Astrocyte (in vitro differentiated cells and primary cell): ENCODE measurements around the gene ANKLE1. TPM values are rescaled to one million over a fixed set of nuclear protein-coding genes. Genes with fewer than 3 reads are reported as not detected.

Experiments
- DNase-seq: peaks from one replicate; pipeline ENCODE4 v3.0.0-alpha.2; 2010; ENCODE audit warnings: low read depth
- FAIRE-seq: peaks from 2 replicates; lab custom pipeline; 2011; peaks lifted over from hg19 to GRCh38; lab: Jason Lieb, UNC
- H2AFZ ChIP-seq: 2 replicates; pipeline ENCODE4 v1.6.0; 2012; ENCODE audit warnings: low read depth, low read length, inconsistent platforms
- H3K27ac ChIP-seq: 2 replicates; pipeline ENCODE4 v1.5.1; 2011; ENCODE audit warnings: low read depth, low read length, inconsistent platforms
- H3K27me3 ChIP-seq: 2 replicates; pipeline ENCODE4 v1.6.0; 2011; ENCODE audit warnings: low read length, inconsistent platforms; ENCODE audit not compliant: insufficient read depth
- H3K36me3 ChIP-seq: 2 replicates; pipeline ENCODE4 v1.5.1; 2011; ENCODE audit warnings: low read length, inconsistent platforms; ENCODE audit not compliant: insufficient read depth
- H3K4me1 ChIP-seq: 2 replicates; pipeline ENCODE4 v1.5.1; 2011; ENCODE audit warnings: low read length, inconsistent platforms; ENCODE audit not compliant: insufficient read depth
- H3K4me2 ChIP-seq: 2 replicates; pipeline ENCODE4 v1.6.0; 2012; ENCODE audit warnings: low read length, inconsistent platforms
- H3K4me3 ChIP-seq: 2 replicates; pipeline ENCODE4 v1.5.1; 2011; ENCODE audit warnings: low read depth, mild to moderate bottlenecking, low read length, inconsistent platforms; ENCODE audit not compliant: insufficient read depth
- H3K79me2 ChIP-seq: 2 replicates; pipeline ENCODE4 v1.6.0; 2012; ENCODE audit warnings: mild to moderate bottlenecking, low read length, inconsistent platforms; ENCODE audit not compliant: insufficient read depth
- H3K9ac ChIP-seq: 2 replicates; pipeline ENCODE4 v1.6.0; 2012; ENCODE audit warnings: mild to moderate bottlenecking, low read length, inconsistent platforms
- H3K9me3 ChIP-seq: 2 replicates; pipeline ENCODE4 v1.5.1; 2012; ENCODE audit warnings: low read depth, mild to moderate bottlenecking, low read length, inconsistent platforms; ENCODE audit not compliant: insufficient read depth
- H4K20me1 ChIP-seq: 2 replicates; pipeline ENCODE4 v1.6.0; 2012; ENCODE audit warnings: low read length, inconsistent platforms; ENCODE audit not compliant: insufficient read depth
- H3K27ac Mint-ChIP-seq: one replicate; pipeline ENCODE4 v1.8.0; 2021; ENCODE audit warnings: mild to moderate bottlenecking, mixed read lengths; ENCODE audit not compliant: unreplicated experiment
- H3K27me3 Mint-ChIP-seq: one replicate; pipeline ENCODE4 v1.8.0; 2021; ENCODE audit warnings: low read depth, mixed read lengths; ENCODE audit not compliant: unreplicated experiment
- H3K36me3 Mint-ChIP-seq: one replicate; pipeline ENCODE4 v1.8.0; 2021; ENCODE audit warnings: low read depth, mixed read lengths; ENCODE audit not compliant: unreplicated experiment
- H3K4me1 Mint-ChIP-seq: one replicate; pipeline ENCODE4 v1.8.0; 2021; ENCODE audit warnings: low read depth, mixed read lengths; ENCODE audit not compliant: unreplicated experiment
- H3K4me3 Mint-ChIP-seq: one replicate; pipeline ENCODE4 v1.8.0; 2021; ENCODE audit warnings: mild to moderate bottlenecking, moderate library complexity, mixed read lengths; ENCODE audit not compliant: unreplicated experiment
- H3K9me3 Mint-ChIP-seq: one replicate; pipeline ENCODE4 v1.8.0; 2021; ENCODE audit warnings: mild to moderate bottlenecking, mixed read lengths; ENCODE audit not compliant: unreplicated experiment
- CTCF ChIP-seq: IDR thresholded peaks from 2 replicates; pipeline ENCODE4 v1.5.1; 2011; ENCODE audit warnings: low read depth, mild to moderate bottlenecking, inconsistent platforms, low read length, moderate library complexity; ENCODE audit not compliant: insufficient read depth
- EZH2 ChIP-seq: IDR thresholded peaks from 2 replicates; pipeline ENCODE4 v1.6.1; 2012; ENCODE audit warnings: mild to moderate bottlenecking, low read length, inconsistent platforms; ENCODE audit not compliant: insufficient read depth
- total RNA-seq: library from RNA; stranded (reverse); gene quantifications from 2 replicates; pipeline ENCODE4 v1.2.1, GENCODE V29; 2021

The ANKLE1 gene
- total RNA-seq, 1 donor from 2014 or later = 1.8 TPM

- peaks cover 7% of the 10 kb centered on the region for H3K79me2 ChIP-seq
- no peak for TF ChIP-seq EZH2
- TF ChIP-seq CTCF = no peak
- DNase-seq (no peak), FAIRE-seq (no peak)
- H3K4me1 Mint-ChIP-seq = peaks cover 1% of the 10 kb centered on the region
- no peak overlapping the region for H3K27ac Mint-ChIP-seq
- H3K36me3 Mint-ChIP-seq = peaks cover 2% of the 10 kb centered on the region
- H3K4me2 ChIP-seq = peak overlapping the region; percentile 87
- H3K9me3 ChIP-seq = no peaks in the 10 kb centered on the region
- no peaks in the 10 kb centered on the region for H3K27me3 ChIP-seq
- peak overlapping the region; percentile 57 for H3K4me3 ChIP-seq
- H3K9ac ChIP-seq = peak overlapping the region; percentile 75
- peaks cover 3% of the 10 kb centered on the region for H4K20me1 ChIP-seq
- no peaks in the 10 kb centered on the region for H3K27me3 Mint-ChIP-seq
- no peaks in the 10 kb centered on the region for H3K9me3 Mint-ChIP-seq
- peaks cover 12% of the 10 kb centered on the region for H3K4me1 ChIP-seq
- no peaks in the 10 kb centered on the region for H3K36me3 ChIP-seq
- peak overlapping the region; percentile 78 for H3K4me3 Mint-ChIP-seq
- no peak overlapping the region for H3K27ac ChIP-seq
- H2AFZ ChIP-seq = peak overlapping the region; percentile 67
Measured at GRCh38 chr19:17302391-17303166, 20.9 kb downstream of the ANKLE1 start.

GRCh38 chr19:17303167-17303939 lies 21.7 kb downstream of the ANKLE1 start, which contains the start of gene ABHD8:
Gene ABHD8, minus strand, starts transcription at chr19:17303425. Its CDS starts 1,809 bp downstream, at chr19:17301616.
- peak; percentile 81 for DNase-seq
- peaks cover 3% of the 10 kb centered on the region for H4K20me1 ChIP-seq
- H3K27ac ChIP-seq = no peak within 1 kb of the TSS
- no peaks in the 10 kb centered on the region for H3K9me3 ChIP-seq
- peak within 1 kb of the TSS; percentile 75 for H3K9ac ChIP-seq
- FAIRE-seq = no peak
- TF ChIP-seq EZH2 = no peak
- no peak for TF ChIP-seq CTCF
- H3K79me2 ChIP-seq = peaks cover 7% of the 10 kb centered on the region
- Mint-ChIP-seq H3K36me3 (peaks cover 2% of the 10 kb centered on the region), H3K9me3 (no peaks in the 10 kb centered on the region), H3K4me1 (peaks cover 1% of the 10 kb centered on the region), H3K27me3 (no peaks in the 10 kb centered on the region), H3K4me3 (peak within 1 kb of the TSS; percentile 78), H3K27ac (no peak within 1 kb of the TSS)
- H3K4me3 ChIP-seq = peak within 1 kb of the TSS; percentile 57
- no peaks in the 10 kb centered on the region for H3K27me3 ChIP-seq
- peak within 1 kb of the TSS; percentile 67 for H2AFZ ChIP-seq
- H3K4me1 ChIP-seq = peaks cover 12% of the 10 kb centered on the region
- H3K4me2 ChIP-seq = peak within 1 kb of the TSS; percentile 87
- H3K36me3 ChIP-seq = no peaks in the 10 kb centered on the region
